Measurements from ENCODE around the gene OGFR. TPM values are rescaled to one million over a fixed set of nuclear protein-coding genes. Genes with fewer than 3 reads are reported as not detected.

The OGFR gene
- polyA plus RNA-seq, 1 donor (not counting 4 experiments of a cell fraction or from before 2014, with no cell fraction given) = 39.8 TPM

GRCh38 chr20:62839261-62839660 lies 34.6 kb downstream of the OGFR start:
- H4K20me1 ChIP-seq (ENCODE audit: control insufficient read depth, extremely low read depth, insufficient read depth, low read length) = no peaks in the 10 kb centered on the region
- H2AFZ ChIP-seq (ENCODE audit: control insufficient read depth, low read length) = no peak overlapping the region
- H3K4me1 ChIP-seq (ENCODE audit: control insufficient read depth, extremely low read depth, insufficient read depth, low read length) = peaks cover 22% of the 10 kb centered on the region
- H3K9me1 ChIP-seq (ENCODE audit: control insufficient read depth, extremely low read depth, insufficient read depth, low read length) = no peaks in the 10 kb centered on the region
- TF ChIP-seq, protein P1, sequence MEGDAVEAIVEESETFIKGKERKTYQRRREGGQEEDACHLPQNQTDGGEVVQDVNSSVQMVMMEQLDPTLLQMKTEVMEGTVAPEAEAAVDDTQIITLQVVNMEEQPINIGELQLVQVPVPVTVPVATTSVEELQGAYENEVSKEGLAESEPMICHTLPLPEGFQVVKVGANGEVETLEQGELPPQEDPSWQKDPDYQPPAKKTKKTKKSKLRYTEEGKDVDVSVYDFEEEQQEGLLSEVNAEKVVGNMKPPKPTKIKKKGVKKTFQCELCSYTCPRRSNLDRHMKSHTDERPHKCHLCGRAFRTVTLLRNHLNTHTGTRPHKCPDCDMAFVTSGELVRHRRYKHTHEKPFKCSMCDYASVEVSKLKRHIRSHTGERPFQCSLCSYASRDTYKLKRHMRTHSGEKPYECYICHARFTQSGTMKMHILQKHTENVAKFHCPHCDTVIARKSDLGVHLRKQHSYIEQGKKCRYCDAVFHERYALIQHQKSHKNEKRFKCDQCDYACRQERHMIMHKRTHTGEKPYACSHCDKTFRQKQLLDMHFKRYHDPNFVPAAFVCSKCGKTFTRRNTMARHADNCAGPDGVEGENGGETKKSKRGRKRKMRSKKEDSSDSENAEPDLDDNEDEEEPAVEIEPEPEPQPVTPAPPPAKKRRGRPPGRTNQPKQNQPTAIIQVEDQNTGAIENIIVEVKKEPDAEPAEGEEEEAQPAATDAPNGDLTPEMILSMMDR (optimal IDR thresholded peaks at IDR 0.05 in 1 of 3, IDR thresholded peaks at IDR 0.05 in 1 of 3, conservative IDR thresholded peaks at IDR 0.05 in 1 of 3; ENCODE audit: extremely low read depth in 1 of 3, insufficient read depth in 2 of 3, low read length in 3 of 3) = no peak
- no peak for TF ChIP-seq EZH2 (IDR thresholded peaks at IDR 0.05; ENCODE audit: low read length)
- H3K4me3 ChIP-seq (ENCODE audit: control insufficient read depth in 2 of 3, extremely low read depth in 1 of 3, insufficient read depth in 2 of 3, low read depth in 1 of 3, low read length in 3 of 3) = no peak overlapping the region
- H3K27me3 ChIP-seq (ENCODE audit: control insufficient read depth, extremely low read depth, insufficient read depth, low read length) = no peaks in the 10 kb centered on the region
- dilution Hi-C loops (cut with MboI; ENCODE audit: extremely low pct_ligation_motif_present, low sequenced_read_pairs) = no loop called here
- H3K36me3 ChIP-seq (ENCODE audit: control insufficient read depth in 2 of 2, extremely low read depth in 1 of 2, insufficient read depth in 2 of 2, low read length in 2 of 2) = peaks cover 0 to 2% of the 10 kb centered on the region in 2 experiments
- H3K79me2 ChIP-seq (ENCODE audit: control insufficient read depth, insufficient read depth, low read length) = no peaks in the 10 kb centered on the region
- H3K27ac ChIP-seq (ENCODE audit: control insufficient read depth, insufficient read depth, low read length) = no peak overlapping the region
- H3K9ac ChIP-seq (ENCODE audit: control insufficient read depth, extremely low read depth, insufficient read depth, low read length) = no peak overlapping the region
- no peak for DNase-seq (ENCODE audit: low read depth, low spot score)
- H3K9me3 ChIP-seq (ENCODE audit: control insufficient read depth, low read depth, low read length) = no peaks in the 10 kb centered on the region
- no peak overlapping the region for H3K4me2 ChIP-seq (ENCODE audit: control insufficient read depth, extremely low read depth, insufficient read depth, low read depth, low read length)
- no peak for FAIRE-seq

- Histone ChIP-seq H3K36me3 (ENCODE audit: control insufficient read depth in 2 of 2, extremely low read depth in 1 of 2, insufficient read depth in 2 of 2, low read length in 2 of 2) (peaks cover 0 to 2% of the 10 kb centered on the region in 2 experiments), H3K4me3 (ENCODE audit: control insufficient read depth in 2 of 3, extremely low read depth in 1 of 3, insufficient read depth in 2 of 3, low read depth in 1 of 3, low read length in 3 of 3) (no peak overlapping the region), H3K79me2 (ENCODE audit: control insufficient read depth, insufficient read depth, low read length) (no peaks in the 10 kb centered on the region), H2AFZ (ENCODE audit: control insufficient read depth, low read length) (no peak overlapping the region), H3K9me1 (ENCODE audit: control insufficient read depth, extremely low read depth, insufficient read depth, low read length) (no peaks in the 10 kb centered on the region), H3K27ac (ENCODE audit: control insufficient read depth, insufficient read depth, low read length) (no peak overlapping the region), H3K9me3 (ENCODE audit: control insufficient read depth, low read depth, low read length) (no peaks in the 10 kb centered on the region), H3K4me2 (ENCODE audit: control insufficient read depth, extremely low read depth, insufficient read depth, low read depth, low read length) (no peak overlapping the region), H3K27me3 (ENCODE audit: control insufficient read depth, extremely low read depth, insufficient read depth, low read length) (no peaks in the 10 kb centered on the region), H4K20me1 (ENCODE audit: control insufficient read depth, extremely low read depth, insufficient read depth, low read length) (no peaks in the 10 kb centered on the region), H3K4me1 (ENCODE audit: control insufficient read depth, extremely low read depth, insufficient read depth, low read length) (peaks cover 22% of the 10 kb centered on the region), H3K9ac (ENCODE audit: control insufficient read depth, extremely low read depth, insufficient read depth, low read length) (no peak overlapping the region)
- dilution Hi-C loops (cut with MboI; ENCODE audit: extremely low pct_ligation_motif_present, low sequenced_read_pairs) = no loop called here
- DNase-seq (ENCODE audit: low read depth, low spot score) = no peak
- no peak for FAIRE-seq
- TF ChIP-seq EZH2 (IDR thresholded peaks at IDR 0.05; ENCODE audit: low read length) = no peak
- TF ChIP-seq, protein P1 (optimal IDR thresholded peaks at IDR 0.05 in 1 of 3, IDR thresholded peaks at IDR 0.05 in 1 of 3, conservative IDR thresholded peaks at IDR 0.05 in 1 of 3; ENCODE audit: extremely low read depth in 1 of 3, insufficient read depth in 2 of 3, low read length in 3 of 3) = no peak
Observed at GRCh38 chr20:62839816-62840215, 35.2 kb downstream of the OGFR start.

All from keratinocyte (primary cell).